ENCODE data around the gene NOP53. TPM values are rescaled to one million over a fixed set of nuclear protein-coding genes. Genes with fewer than 3 reads are reported as not detected.

The NOP53 gene
- total RNA-seq, 4 donors from 2014 or later, result 141 to 262 (median 150) TPM

DNA sequence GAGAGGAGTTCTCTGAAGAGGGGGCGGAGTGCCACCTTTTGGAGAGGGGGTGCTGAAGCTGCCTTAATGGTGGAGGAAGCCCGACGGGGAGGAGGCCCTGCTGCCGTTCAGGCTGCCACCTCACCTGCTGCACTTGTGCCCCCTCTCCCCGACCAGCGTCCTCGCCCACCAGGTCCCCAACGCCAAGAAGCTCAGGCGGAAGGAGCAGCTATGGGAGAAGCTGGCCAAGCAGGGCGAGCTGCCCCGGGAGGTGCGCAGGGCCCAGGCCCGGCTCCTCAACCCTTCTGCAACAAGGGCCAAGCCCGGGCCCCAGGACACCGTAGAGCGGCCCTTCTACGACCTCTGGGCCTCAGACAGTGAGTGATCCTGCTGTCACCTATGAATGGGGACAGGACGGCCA lies 5.4 kb downstream of the NOP53 start:
- intact Hi-C loops (cut with DNase I; ENCODE audit: low total_unique reads), result no loop called here
- Histone ChIP-seq H3K4me1 (peaks cover 11 to 13% of the 10 kb centered on the region in 2 donors), H3K9me3 (no peaks in the 10 kb centered on the region), H3K27ac (no peak overlapping the region), H3K36me3 (peaks cover 0 to 90% of the 10 kb centered on the region in 2 donors), H3K4me3 (no peak overlapping the region), H3K27me3 (no peaks in the 10 kb centered on the region)
- ATAC-seq, result no peak
- DNase-seq, result no peak
- in situ Hi-C loops (cut with MboI; ENCODE audit: low sequenced_read_pairs in 4 of 4), result no loop called here
- TF ChIP-seq, protein P1, sequence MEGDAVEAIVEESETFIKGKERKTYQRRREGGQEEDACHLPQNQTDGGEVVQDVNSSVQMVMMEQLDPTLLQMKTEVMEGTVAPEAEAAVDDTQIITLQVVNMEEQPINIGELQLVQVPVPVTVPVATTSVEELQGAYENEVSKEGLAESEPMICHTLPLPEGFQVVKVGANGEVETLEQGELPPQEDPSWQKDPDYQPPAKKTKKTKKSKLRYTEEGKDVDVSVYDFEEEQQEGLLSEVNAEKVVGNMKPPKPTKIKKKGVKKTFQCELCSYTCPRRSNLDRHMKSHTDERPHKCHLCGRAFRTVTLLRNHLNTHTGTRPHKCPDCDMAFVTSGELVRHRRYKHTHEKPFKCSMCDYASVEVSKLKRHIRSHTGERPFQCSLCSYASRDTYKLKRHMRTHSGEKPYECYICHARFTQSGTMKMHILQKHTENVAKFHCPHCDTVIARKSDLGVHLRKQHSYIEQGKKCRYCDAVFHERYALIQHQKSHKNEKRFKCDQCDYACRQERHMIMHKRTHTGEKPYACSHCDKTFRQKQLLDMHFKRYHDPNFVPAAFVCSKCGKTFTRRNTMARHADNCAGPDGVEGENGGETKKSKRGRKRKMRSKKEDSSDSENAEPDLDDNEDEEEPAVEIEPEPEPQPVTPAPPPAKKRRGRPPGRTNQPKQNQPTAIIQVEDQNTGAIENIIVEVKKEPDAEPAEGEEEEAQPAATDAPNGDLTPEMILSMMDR (IDR thresholded peaks at IDR 0.05 in 4 of 5, conservative IDR thresholded peaks at IDR 0.05 in 1 of 5), result no peak
- no peak for TF ChIP-seq POLR2A (IDR thresholded peaks at IDR 0.05)

DNA sequence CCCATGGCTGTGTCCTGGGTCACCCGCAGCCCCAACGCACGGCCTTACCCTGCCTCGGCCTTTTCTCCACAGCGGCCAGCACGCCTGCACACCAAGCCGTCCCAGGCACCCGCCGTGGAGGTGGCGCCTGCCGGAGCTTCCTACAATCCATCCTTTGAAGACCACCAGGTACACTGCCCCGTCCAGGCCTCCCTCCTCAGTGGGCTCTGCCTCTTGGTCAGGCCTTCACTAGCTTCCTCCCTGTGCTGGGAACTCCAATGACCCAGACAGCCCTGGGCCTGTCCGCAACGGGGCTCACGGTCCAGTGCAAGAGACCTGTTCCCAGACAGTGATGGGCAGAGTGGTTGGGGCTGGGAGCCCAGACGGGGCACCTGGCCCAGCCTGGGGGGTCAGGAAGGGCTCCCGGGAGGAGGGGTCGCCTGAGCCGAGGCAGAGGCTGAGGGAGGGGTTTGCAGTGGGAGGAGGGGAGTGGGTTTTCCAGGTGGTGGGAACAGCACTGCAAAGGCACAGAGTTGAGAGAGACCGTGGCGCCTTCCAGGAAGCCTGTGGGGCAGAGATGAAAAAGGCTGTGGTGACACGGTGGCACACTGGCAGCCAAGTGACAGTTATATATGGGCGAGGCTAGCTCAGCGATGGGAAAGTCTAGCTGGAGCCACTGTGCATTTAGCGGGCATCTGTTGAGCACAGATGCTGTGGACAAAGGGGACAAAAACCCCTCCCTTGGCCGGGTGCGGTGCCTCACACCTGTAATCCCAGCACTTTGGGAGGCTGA lies 7.3 kb downstream of the NOP53 start:
- H3K9me3 ChIP-seq, result no peaks in the 10 kb centered on the region
- no peak for TF ChIP-seq POLR2A (IDR thresholded peaks at IDR 0.05)
- TF ChIP-seq, protein P1 (IDR thresholded peaks at IDR 0.05 in 4 of 5, conservative IDR thresholded peaks at IDR 0.05 in 1 of 5), result no peak
- H3K27me3 ChIP-seq, result no peaks in the 10 kb centered on the region
- ATAC-seq (no peak), DNase-seq (no peak)
- in situ Hi-C loops (cut with MboI; ENCODE audit: low sequenced_read_pairs in 4 of 4) (no loop called here), intact Hi-C loops (cut with DNase I; ENCODE audit: low total_unique reads) (no loop called here)
- H3K27ac ChIP-seq, result no peak overlapping the region
- H3K4me3 ChIP-seq, result no peak overlapping the region
- no peaks in the 10 kb centered on the region for H3K4me1 ChIP-seq
- H3K36me3 ChIP-seq, result peaks cover 0 to 96% of the 10 kb centered on the region in 2 donors

- Histone ChIP-seq H3K9me3 (no peaks in the 10 kb centered on the region), H3K36me3 (peaks cover 0 to 100% of the 10 kb centered on the region in 2 donors), H3K4me1 (peaks cover 0 to 8% of the 10 kb centered on the region in 2 donors), H3K27ac (no peak overlapping the region), H3K4me3 (no peak overlapping the region), H3K27me3 (no peaks in the 10 kb centered on the region)
- ATAC-seq (no peak), DNase-seq (no peak)
- intact Hi-C loops (cut with DNase I; ENCODE audit: low total_unique reads) (no loop called here), in situ Hi-C loops (cut with MboI; ENCODE audit: low sequenced_read_pairs in 4 of 4) (no loop called here)
- TF ChIP-seq POLR2A (IDR thresholded peaks at IDR 0.05), result no peak
- TF ChIP-seq, protein P1 (IDR thresholded peaks at IDR 0.05 in 4 of 5, conservative IDR thresholded peaks at IDR 0.05 in 1 of 5), result no peak
These were observed 9.1 kb downstream of the NOP53 start for GRCh38 chr19:47754206-47755064.

- Histone ChIP-seq H3K9me3 (no peaks in the 10 kb centered on the region), H3K4me1 (peaks cover 0 to 8% of the 10 kb centered on the region in 2 donors), H3K36me3 (peaks cover 0 to 93% of the 10 kb centered on the region in 2 donors), H3K27me3 (no peaks in the 10 kb centered on the region), H3K4me3 (no peak overlapping the region), H3K27ac (no peak overlapping the region)
- no peak for DNase-seq
- no peak for ATAC-seq
- no peak for TF ChIP-seq POLR2A (IDR thresholded peaks at IDR 0.05)
- TF ChIP-seq, protein P1 (IDR thresholded peaks at IDR 0.05 in 4 of 5, conservative IDR thresholded peaks at IDR 0.05 in 1 of 5), result no peak
- in situ Hi-C loops (cut with MboI; ENCODE audit: low sequenced_read_pairs in 4 of 4) (no loop called here), intact Hi-C loops (cut with DNase I; ENCODE audit: low total_unique reads) (no loop called here)
These were observed 9.9 kb downstream of the NOP53 start for GRCh38 chr19:47755065-47755761.
